ENCODE data around the gene SLC38A10.

GRCh38 chr17:81206166-81206565 is 88.9 kb downstream of the SLC38A10 start:
- TF ChIP-seq CTCF (IDR thresholded peaks at IDR 0.05): no peak
- TF ChIP-seq POLR2A (IDR thresholded peaks at IDR 0.05): no peak
